HepG2 (cell line): ENCODE measurements around the gene HDGF. TPM values are rescaled to one million over a fixed set of nuclear protein-coding genes. Genes with fewer than 3 reads are reported as not detected.
A peak's percentile ranks its signal among the peaks of the same experiment; 100 is the strongest.

ENCODE experiments used
- IKZF1 ChIP-seq: fragments of 450-650 bp; IDR thresholded peaks from 2 replicates; pipeline ENCODE4 v1.7.1; 2016
- IRX3 ChIP-seq: sonication (generic); formaldehyde crosslinking; IDR thresholded peaks from 2 replicates; pipeline ENCODE4 v1.8.1; 2023; ENCODE audit warnings: mild to moderate bottlenecking, low read depth, missing genetic modification reagents, borderline replicate concordance
- KMT2B ChIP-seq: IDR thresholded peaks from 2 replicates; pipeline ENCODE4 v1.6.1; 2016; ENCODE audit warnings: missing genetic modification reagents, missing compliant biosample characterization
- RFXAP ChIP-seq: sonication (generic); formaldehyde crosslinking; IDR thresholded peaks from 2 replicates; pipeline ENCODE4 v1.4.0; 2020; ENCODE audit warnings: missing genetic modification reagents, borderline replicate concordance
- SNAPC5 ChIP-seq: sonication (generic); formaldehyde crosslinking; IDR thresholded peaks from 2 replicates; pipeline ENCODE4 v1.8.1; 2023; ENCODE audit warnings: mild to moderate bottlenecking, missing genetic modification reagents, borderline replicate concordance
- TBX2 ChIP-seq: sonication (generic); formaldehyde crosslinking; IDR thresholded peaks from 2 replicates; pipeline ENCODE4 v1.5.0; 2020; ENCODE audit warnings: missing genetic modification reagents, mild to moderate bottlenecking, borderline replicate concordance
- ZBTB20 ChIP-seq: sonication (generic); formaldehyde crosslinking; IDR thresholded peaks from 2 replicates; pipeline ENCODE4 v1.8.1; 2023; ENCODE audit warnings: missing genetic modification reagents, low read depth, mild to moderate bottlenecking, borderline replicate concordance
- ZFP82 ChIP-seq: sonication (generic); formaldehyde crosslinking; IDR thresholded peaks from 2 replicates; pipeline ENCODE4 v1.5.1; 2020; ENCODE audit warnings: mild to moderate bottlenecking, missing genetic modification reagents, borderline replicate concordance
- ZMAT3 ChIP-seq: sonication (generic); formaldehyde crosslinking; conservative IDR thresholded peaks from 2 replicates; pipeline ENCODE4 v1.7.0; 2021; ENCODE audit warnings: missing genetic modification reagents
- ZNF263 ChIP-seq: sonication (generic); formaldehyde crosslinking; IDR thresholded peaks from 2 replicates; pipeline ENCODE4 v1.4.0; 2020; ENCODE audit warnings: missing genetic modification reagents
- ZNF34 ChIP-seq: sonication (generic); formaldehyde crosslinking; IDR thresholded peaks from 2 replicates; pipeline ENCODE4 v1.4.0; 2020; ENCODE audit warnings: mild to moderate bottlenecking, missing genetic modification reagents, borderline replicate concordance
- ZNF350 ChIP-seq: sonication (generic); formaldehyde crosslinking; IDR thresholded peaks from 2 replicates; pipeline ENCODE4 v1.4.0; 2020; ENCODE audit warnings: mild to moderate bottlenecking, low read depth, missing genetic modification reagents, borderline replicate concordance
- ZNF552 ChIP-seq: sonication (generic); formaldehyde crosslinking; IDR thresholded peaks from 2 replicates; pipeline ENCODE4 v1.9.0; 2022; ENCODE audit warnings: missing genetic modification reagents, mild to moderate bottlenecking, borderline replicate concordance
- ZNF558 ChIP-seq: sonication (generic); formaldehyde crosslinking; IDR thresholded peaks from 2 replicates; pipeline ENCODE4 v1.9.0; 2022; ENCODE audit warnings: mild to moderate bottlenecking, missing genetic modification reagents, borderline replicate concordance
- ZNF770 ChIP-seq: sonication (generic); formaldehyde crosslinking; IDR thresholded peaks from 2 replicates; pipeline ENCODE4 v1.5.0; 2020; ENCODE audit warnings: mild to moderate bottlenecking, missing genetic modification reagents
- ZNF781 ChIP-seq: sonication (generic); formaldehyde crosslinking; IDR thresholded peaks from 2 replicates; pipeline ENCODE4 v1.5.1; 2020; ENCODE audit warnings: borderline replicate concordance, mild to moderate bottlenecking, missing genetic modification reagents; ENCODE audit errors: not compliant biosample characterization
- polyA plus RNA-seq, 8 experiments: library from polyadenylated mRNA; depleted of rRNA in 3 of 8; stranded (reverse) in 7 of 8; unstranded in 1 of 8; fragments of >200 nt; fragmentation: Illumina TruSeq in 4 of 8; extraction: Trizol in 4 of 8; gene quantifications; 2 replicates each; pipeline versions ENCODE4 v1.2.1 to v1.2.3, GENCODE V29; 2011 to 2016; ENCODE audit warnings: low read depth in 4 of 8, missing spikeins in 1 of 8, mixed read lengths in 1 of 8; ENCODE audit not compliant: insufficient read depth in 1 of 8
- total RNA-seq, 5 experiments: library from RNA; depleted of rRNA; stranded (reverse); fragments of >200 nt; fragmentation: Illumina TruSeq; extraction: Trizol; gene quantifications; 2 replicates each; pipeline ENCODE4 v1.2.3, GENCODE V29; 2016; ENCODE audit warnings: low read depth in 1 of 5
- TF ChIP-seq, protein P1 (sequence below): sonication (generic); formaldehyde crosslinking; IDR thresholded peaks from 2 replicates; pipeline ENCODE4 v1.4.0; 2020; ENCODE audit warnings: missing genetic modification reagents, borderline replicate concordance
- TF ChIP-seq, protein P2 (sequence below), 2 experiments: fragments of 450-650 bp in 1 of 2; sonication (generic) in 1 of 2; formaldehyde crosslinking; IDR thresholded peaks; 2 replicates each; pipeline versions ENCODE4 v1.5.0 to v1.8.0; 2020 to 2022; ENCODE audit warnings: mild to moderate bottlenecking in 1 of 2, missing genetic modification reagents in 1 of 2
- TF ChIP-seq, protein P3 (sequence below): sonication (generic); formaldehyde crosslinking; IDR thresholded peaks from 2 replicates; pipeline ENCODE4 v1.5.0; 2020; ENCODE audit warnings: missing genetic modification reagents

HDGF gene
- total and polyA plus RNA-seq, 2 of the 13 experiments (the other 11 are each of a cell fraction or from before 2014, with no cell fraction given): 156 to 196 TPM

DNA sequence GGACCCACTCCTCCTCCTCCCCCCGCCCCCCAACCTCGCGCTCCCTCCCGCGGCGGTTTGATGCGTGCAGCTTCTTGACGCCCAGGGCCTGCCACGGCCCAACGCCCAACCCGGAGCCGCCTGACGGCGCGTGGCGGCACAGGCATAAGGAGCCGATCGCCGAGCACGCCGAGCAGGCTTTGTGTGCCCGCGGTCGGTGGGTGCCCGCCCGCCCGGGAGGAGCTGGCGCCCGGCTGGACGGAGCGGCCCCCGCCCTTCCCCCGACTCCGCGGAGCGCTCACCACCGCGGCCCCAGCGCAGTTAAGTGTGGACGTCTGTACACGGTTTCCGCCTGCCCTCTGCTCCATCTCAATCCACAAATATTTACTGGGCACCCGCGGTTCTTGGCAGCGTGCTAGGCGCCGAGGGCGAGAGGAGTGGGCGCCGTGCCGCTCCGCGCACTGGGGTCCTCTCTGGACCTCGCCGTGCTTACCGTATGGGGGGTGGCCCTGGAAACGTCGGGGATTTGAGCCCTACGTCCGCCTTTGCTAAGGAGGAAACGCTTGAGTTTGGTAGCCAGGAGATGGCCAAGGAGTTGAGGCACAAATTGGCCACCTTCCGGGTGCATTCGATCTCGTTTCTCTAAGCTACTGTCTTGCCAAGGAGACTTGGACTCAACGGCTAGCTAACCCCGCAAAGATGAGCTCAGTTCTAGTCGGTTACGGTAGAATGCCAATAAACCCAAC, 444 bp upstream of the HDGF start (continued):
- TF ChIP-seq, protein P1, sequence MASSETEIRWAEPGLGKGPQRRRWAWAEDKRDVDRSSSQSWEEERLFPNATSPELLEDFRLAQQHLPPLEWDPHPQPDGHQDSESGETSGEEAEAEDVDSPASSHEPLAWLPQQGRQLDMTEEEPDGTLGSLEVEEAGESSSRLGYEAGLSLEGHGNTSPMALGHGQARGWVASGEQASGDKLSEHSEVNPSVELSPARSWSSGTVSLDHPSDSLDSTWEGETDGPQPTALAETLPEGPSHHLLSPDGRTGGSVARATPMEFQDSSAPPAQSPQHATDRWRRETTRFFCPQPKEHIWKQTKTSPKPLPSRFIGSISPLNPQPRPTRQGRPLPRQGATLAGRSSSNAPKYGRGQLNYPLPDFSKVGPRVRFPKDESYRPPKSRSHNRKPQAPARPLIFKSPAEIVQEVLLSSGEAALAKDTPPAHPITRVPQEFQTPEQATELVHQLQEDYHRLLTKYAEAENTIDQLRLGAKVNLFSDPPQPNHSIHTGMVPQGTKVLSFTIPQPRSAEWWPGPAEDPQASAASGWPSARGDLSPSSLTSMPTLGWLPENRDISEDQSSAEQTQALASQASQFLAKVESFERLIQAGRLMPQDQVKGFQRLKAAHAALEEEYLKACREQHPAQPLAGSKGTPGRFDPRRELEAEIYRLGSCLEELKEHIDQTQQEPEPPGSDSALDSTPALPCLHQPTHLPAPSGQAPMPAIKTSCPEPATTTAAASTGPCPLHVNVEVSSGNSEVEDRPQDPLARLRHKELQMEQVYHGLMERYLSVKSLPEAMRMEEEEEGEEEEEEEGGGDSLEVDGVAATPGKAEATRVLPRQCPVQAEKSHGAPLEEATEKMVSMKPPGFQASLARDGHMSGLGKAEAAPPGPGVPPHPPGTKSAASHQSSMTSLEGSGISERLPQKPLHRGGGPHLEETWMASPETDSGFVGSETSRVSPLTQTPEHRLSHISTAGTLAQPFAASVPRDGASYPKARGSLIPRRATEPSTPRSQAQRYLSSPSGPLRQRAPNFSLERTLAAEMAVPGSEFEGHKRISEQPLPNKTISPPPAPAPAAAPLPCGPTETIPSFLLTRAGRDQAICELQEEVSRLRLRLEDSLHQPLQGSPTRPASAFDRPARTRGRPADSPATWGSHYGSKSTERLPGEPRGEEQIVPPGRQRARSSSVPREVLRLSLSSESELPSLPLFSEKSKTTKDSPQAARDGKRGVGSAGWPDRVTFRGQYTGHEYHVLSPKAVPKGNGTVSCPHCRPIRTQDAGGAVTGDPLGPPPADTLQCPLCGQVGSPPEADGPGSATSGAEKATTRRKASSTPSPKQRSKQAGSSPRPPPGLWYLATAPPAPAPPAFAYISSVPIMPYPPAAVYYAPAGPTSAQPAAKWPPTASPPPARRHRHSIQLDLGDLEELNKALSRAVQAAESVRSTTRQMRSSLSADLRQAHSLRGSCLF (CRISPR knock-in tag): no peak
- TF ChIP-seq ZNF34 (CRISPR knock-in tag) (0 out of 2 replicates have a peak, but pooled peaks have one; percentile 57), RFXAP (CRISPR knock-in tag) (peak; percentile 82), KMT2B (CRISPR knock-in tag) (peak; percentile 42; the same call in 1 of the 2 replicates), IKZF1 (no peak), TBX2 (CRISPR knock-in tag) (peak; percentile 75), ZNF781 (CRISPR knock-in tag) (no peak), ZMAT3 (peak; percentile 92), ZNF263 (CRISPR knock-in tag) (peak; percentile 95), IRX3 (no peak; the same call in 1 of the 2 replicates), ZNF770 (CRISPR knock-in tag) (no peak), ZFP82 (CRISPR knock-in tag) (no peak), SNAPC5 (CRISPR knock-in tag) (no peak), ZNF552 (no peak), ZNF558 (CRISPR knock-in tag) (no peak; the same call in 1 of the 2 replicates), ZBTB20 (CRISPR knock-in tag) (no peak), ZNF350 (CRISPR knock-in tag) (peak; percentile 42; the same call in 1 of the 2 replicates)
- TF ChIP-seq, protein P2, sequence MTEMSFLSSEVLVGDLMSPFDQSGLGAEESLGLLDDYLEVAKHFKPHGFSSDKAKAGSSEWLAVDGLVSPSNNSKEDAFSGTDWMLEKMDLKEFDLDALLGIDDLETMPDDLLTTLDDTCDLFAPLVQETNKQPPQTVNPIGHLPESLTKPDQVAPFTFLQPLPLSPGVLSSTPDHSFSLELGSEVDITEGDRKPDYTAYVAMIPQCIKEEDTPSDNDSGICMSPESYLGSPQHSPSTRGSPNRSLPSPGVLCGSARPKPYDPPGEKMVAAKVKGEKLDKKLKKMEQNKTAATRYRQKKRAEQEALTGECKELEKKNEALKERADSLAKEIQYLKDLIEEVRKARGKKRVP (CRISPR knock-in tag; IDR thresholded peaks at IDR 0.05): 0 out of 4 replicates have a peak, but pooled peaks of 1 of the 2 experiments have one; percentile 44
- TF ChIP-seq, protein P3, sequence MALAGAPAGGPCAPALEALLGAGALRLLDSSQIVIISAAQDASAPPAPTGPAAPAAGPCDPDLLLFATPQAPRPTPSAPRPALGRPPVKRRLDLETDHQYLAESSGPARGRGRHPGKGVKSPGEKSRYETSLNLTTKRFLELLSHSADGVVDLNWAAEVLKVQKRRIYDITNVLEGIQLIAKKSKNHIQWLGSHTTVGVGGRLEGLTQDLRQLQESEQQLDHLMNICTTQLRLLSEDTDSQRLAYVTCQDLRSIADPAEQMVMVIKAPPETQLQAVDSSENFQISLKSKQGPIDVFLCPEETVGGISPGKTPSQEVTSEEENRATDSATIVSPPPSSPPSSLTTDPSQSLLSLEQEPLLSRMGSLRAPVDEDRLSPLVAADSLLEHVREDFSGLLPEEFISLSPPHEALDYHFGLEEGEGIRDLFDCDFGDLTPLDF: peak; percentile 69; the same call in 1 of the 2 replicates
